Type B pancreatic cell (in vitro differentiated cells): ENCODE data around the gene NAB2. TPM values are rescaled to one million over a fixed set of nuclear protein-coding genes. Genes with fewer than 3 reads are reported as not detected.
"Not testable (repeated sequence)": the region's sequence is repeated elsewhere in the genome, so short reads cannot be mapped to it uniquely, and the experiment has no call there.

Experiments
- DNase-seq: peaks from one replicate; pipeline ENCODE4 v3.0.0; 2021; ENCODE audit warnings: mixed read lengths; ENCODE audit not compliant: unreplicated experiment; ENCODE audit errors: extremely low spot score
- H3K27ac Mint-ChIP-seq: 2 replicates; pipeline ENCODE4 v1.8.0; 2021; ENCODE audit warnings: mild to moderate bottlenecking, mixed read lengths
- H3K27me3 Mint-ChIP-seq: 2 replicates; pipeline ENCODE4 v1.8.0; 2021; ENCODE audit warnings: mixed read lengths
- H3K36me3 Mint-ChIP-seq: 2 replicates; pipeline ENCODE4 v1.8.0; 2021; ENCODE audit warnings: mixed read lengths
- H3K4me1 Mint-ChIP-seq: one replicate; pipeline ENCODE4 v1.8.0; 2021; ENCODE audit warnings: mixed read lengths; ENCODE audit not compliant: unreplicated experiment
- H3K4me3 Mint-ChIP-seq: 2 replicates; pipeline ENCODE4 v1.8.0; 2021; ENCODE audit warnings: mild to moderate bottlenecking, mixed read lengths
- H3K9me3 Mint-ChIP-seq: 2 replicates; pipeline ENCODE4 v1.8.0; 2021; ENCODE audit warnings: mixed read lengths
- total RNA-seq: library from RNA; stranded (reverse); gene quantifications from 2 replicates; pipeline ENCODE4 v1.2.1, GENCODE V29; 2021; ENCODE audit warnings: low replicate concordance
- TF ChIP-seq, protein P1 (sequence below): fragments of 200-600 bp; sonication (generic); conservative IDR thresholded peaks from 2 replicates; pipeline ENCODE4 v1.5.0; 2021; ENCODE audit warnings: antibody characterized with exemption, mild to moderate bottlenecking

NAB2 gene
- total RNA-seq, 1 donor from 2014 or later = 48.3 TPM

DNA sequence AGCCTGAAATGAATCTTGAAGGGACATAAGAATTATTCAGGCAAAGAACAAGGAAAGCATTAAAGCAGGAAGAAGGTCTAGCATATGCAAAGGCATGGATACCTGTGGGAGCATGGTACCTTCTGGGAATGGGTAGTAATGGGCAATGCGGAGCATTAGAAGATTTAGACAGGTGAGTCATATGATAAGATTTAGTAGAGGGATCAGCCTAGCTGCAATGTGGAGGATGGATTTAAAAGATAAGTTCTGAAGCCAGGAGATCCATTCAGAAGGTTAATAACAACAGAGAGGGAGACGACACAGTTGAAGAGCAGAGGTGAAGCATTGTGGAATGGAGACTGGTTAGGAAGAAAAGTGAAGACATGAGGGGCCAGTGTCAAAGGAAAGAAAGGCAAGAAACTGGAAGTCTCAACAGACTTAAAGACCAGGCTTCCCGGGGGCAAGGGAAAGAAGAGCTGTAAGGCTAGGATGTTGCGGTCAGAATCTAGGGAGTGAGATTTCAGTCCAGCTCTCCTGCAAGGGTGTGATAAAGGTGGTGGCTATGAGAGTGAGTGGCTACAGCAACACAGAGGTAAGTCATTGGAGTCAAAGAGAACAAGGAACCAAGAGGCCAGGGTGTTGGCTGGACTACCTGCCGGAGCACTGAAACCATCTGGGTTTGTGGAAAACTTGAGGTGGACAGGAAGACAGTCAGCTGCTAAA lies 27.8 kb downstream of the NAB2 start:
- TF ChIP-seq, protein P1, sequence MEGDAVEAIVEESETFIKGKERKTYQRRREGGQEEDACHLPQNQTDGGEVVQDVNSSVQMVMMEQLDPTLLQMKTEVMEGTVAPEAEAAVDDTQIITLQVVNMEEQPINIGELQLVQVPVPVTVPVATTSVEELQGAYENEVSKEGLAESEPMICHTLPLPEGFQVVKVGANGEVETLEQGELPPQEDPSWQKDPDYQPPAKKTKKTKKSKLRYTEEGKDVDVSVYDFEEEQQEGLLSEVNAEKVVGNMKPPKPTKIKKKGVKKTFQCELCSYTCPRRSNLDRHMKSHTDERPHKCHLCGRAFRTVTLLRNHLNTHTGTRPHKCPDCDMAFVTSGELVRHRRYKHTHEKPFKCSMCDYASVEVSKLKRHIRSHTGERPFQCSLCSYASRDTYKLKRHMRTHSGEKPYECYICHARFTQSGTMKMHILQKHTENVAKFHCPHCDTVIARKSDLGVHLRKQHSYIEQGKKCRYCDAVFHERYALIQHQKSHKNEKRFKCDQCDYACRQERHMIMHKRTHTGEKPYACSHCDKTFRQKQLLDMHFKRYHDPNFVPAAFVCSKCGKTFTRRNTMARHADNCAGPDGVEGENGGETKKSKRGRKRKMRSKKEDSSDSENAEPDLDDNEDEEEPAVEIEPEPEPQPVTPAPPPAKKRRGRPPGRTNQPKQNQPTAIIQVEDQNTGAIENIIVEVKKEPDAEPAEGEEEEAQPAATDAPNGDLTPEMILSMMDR = no peak
- peaks cover 10% of the 10 kb centered on the region for H3K4me1 Mint-ChIP-seq
- H3K9me3 Mint-ChIP-seq = no peaks in the 10 kb centered on the region
- DNase-seq = no peak
- no peaks in the 10 kb centered on the region for H3K36me3 Mint-ChIP-seq
- H3K4me3 Mint-ChIP-seq = no peak overlapping the region
- no peak overlapping the region for H3K27ac Mint-ChIP-seq
- H3K27me3 Mint-ChIP-seq = peaks cover 6% of the 10 kb centered on the region

DNA sequence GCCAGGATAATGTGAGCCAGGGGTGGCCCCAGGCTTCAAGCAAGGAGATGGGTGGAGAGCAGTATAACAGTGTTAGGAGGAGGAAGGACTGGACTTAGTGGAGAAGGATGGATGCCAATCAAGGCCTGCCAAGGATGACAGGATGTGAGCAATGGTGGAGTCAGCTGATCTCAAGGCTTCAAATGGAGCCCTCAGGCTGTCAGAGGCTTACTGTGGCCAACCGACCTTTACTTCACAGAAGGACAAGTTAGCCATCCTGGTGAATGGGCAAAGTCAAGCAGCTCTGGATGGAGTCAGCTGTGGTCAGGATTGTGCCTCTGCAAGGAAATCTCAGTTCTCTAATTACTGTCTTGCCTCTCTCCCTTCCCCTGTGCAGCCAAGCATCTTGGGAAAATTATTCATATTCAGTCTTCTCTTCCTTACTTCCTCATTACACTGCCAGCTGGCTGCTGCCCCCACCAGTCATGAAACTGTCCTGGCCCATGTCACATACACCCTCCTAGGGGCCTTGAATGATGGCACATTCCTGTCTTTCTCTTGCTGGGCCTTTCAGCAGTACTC lies 29.9 kb downstream of the NAB2 start:
- Mint-ChIP-seq H3K27me3 (peaks cover 2% of the 10 kb centered on the region), H3K27ac (no peak overlapping the region), H3K9me3 (no peaks in the 10 kb centered on the region), H3K36me3 (no peaks in the 10 kb centered on the region), H3K4me1 (no peaks in the 10 kb centered on the region), H3K4me3 (no peak overlapping the region)
- TF ChIP-seq, protein P1 = no peak
- DNase-seq = no peak

DNA sequence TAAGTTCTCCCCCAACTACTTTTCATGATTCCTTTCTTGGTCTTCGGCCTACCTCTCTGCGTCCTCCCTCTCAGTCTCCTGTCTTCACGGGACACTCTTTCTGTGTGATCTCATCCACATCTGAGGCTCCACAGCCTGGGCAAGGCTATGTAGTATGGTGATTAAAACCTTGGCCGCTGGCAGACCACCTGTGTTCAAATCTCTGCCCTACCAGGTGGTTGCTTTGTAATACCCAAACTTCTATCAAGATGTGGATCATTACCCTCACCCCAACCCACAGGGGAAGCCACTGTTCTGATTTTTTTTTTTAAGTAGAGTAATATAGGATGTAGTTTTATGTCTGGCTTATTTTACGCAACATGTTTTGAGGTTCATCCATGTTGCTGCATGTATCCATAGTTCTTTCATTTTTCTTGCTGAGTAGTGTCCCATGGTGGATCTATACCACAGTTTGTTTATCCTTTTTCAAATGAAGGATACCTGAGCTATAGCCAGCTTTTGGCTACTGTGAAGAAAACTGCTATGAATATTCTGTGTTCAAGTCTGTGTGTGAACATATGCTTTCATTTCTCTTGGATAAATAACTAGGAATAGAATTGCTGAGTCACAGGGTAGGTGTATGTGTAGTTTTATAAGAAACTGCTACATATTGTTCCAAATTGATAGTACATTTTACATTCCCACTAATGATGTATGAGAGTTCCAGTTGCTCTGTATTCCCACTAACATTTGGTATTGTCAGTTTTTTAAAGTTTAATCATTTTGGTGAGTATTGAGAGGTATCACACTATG lies 30.6 kb downstream of the NAB2 start:
- Mint-ChIP-seq H3K4me1 (peaks cover 3% of the 10 kb centered on the region), H3K36me3 (no peaks in the 10 kb centered on the region), H3K27ac (no peak overlapping the region), H3K9me3 (no peaks in the 10 kb centered on the region), H3K4me3 (no peak overlapping the region), H3K27me3 (peaks cover 2% of the 10 kb centered on the region)
- no peak for DNase-seq
- TF ChIP-seq, protein P1 = no peak

DNA sequence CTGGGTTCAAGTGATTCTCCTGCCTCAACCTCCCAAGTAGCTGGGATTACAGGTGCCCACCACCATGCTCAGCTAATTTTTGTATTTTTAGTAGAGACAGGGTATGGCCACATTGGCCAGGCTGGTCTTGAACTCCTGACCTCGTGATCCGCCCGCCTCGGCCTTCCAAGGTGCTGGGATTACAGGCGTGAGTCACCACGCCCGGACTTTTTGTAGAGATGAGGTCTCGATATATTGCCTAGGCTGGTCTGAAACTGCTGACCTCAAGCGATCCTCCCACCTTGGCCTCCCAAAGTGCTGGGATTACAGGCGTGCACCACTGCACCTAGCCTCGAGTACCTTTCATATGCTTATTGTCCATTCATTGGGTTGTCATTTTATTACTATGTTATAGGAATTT lies 31.8 kb downstream of the NAB2 start:
- H3K27ac Mint-ChIP-seq, H3K27me3 Mint-ChIP-seq: not testable (repeated sequence)

DNA sequence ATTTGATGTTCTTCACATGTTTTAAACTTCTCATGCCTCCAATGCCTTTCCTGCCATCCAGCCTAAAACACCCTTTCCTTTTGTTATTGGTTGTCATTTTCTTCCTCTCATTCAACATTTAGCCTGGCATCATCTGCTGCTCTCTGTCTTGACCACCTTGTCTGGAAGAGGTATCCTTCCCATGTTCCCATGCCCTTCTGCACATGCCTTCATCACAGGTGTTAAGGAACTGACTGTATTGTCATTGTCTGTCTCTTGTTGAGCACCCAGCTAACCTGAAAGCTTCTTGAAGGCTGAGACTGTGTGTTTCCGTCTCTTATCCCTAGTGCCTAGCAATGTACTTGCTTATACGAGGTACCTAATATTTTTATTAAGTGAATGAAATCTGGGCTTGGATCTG lies 34.9 kb downstream of the NAB2 start:
- TF ChIP-seq, protein P1 = no peak
- H3K9me3 Mint-ChIP-seq = no peaks in the 10 kb centered on the region
- H3K36me3 Mint-ChIP-seq = no peaks in the 10 kb centered on the region
- H3K4me3 Mint-ChIP-seq = no peak overlapping the region
- H3K27me3 Mint-ChIP-seq = no peaks in the 10 kb centered on the region
- no peak overlapping the region for H3K27ac Mint-ChIP-seq
- peaks cover 17% of the 10 kb centered on the region for H3K4me1 Mint-ChIP-seq
- DNase-seq = no peak

More for the DNA sequence above, 31.8 kb downstream of the NAB2 start:
- H3K4me1 Mint-ChIP-seq, H3K4me3 Mint-ChIP-seq, DNase-seq, H3K36me3 Mint-ChIP-seq, H3K9me3 Mint-ChIP-seq: not testable (repeated sequence)
